Caco-2 (cell line): Measurements from ENCODE around the gene RTKN2. TPM values are rescaled to one million over a fixed set of nuclear protein-coding genes. Genes with fewer than 3 reads are reported as not detected.

Experiments
- BruUV-seq: library from RNA; stranded (reverse); fragments of 400-500 nt; replicated peaks from 2 replicates; lab custom pipeline; 2021; lab: Mats Ljungman, UMichigan
- CTCF ChIA-PET: fragments of 300-600 bp; sonication (Branson Sonifier 250); formaldehyde crosslinking; loops from one replicate; lab custom pipeline; 2022; ENCODE audit warnings: antibody characterized with exemption; lab: Charles Lee
- POLR2A ChIA-PET: fragments of 300-600 bp; sonication (Branson Sonifier 250); formaldehyde crosslinking; loops from one replicate; lab custom pipeline; 2022; ENCODE audit warnings: antibody characterized with exemption; lab: Charles Lee
- DNase-seq, 2 experiments: peaks; one replicate each; pipeline versions ENCODE4 v3.0.0 to v3.0.0-alpha.2; 2020 to 2022
- H3K27me3 ChIP-seq: replicated peaks from 2 replicates; pipeline ENCODE4 v1.6.0; 2011; ENCODE audit warnings: low read length; ENCODE audit not compliant: control insufficient read depth, insufficient read depth
- H3K36me3 ChIP-seq: 2 replicates; pipeline ENCODE4 v1.5.1; 2011; ENCODE audit warnings: low read length; ENCODE audit not compliant: control insufficient read depth, insufficient read depth
- H3K4me1 ChIP-seq: fragments of 250-450 bp; sonication (Bioruptor Pico); 2 replicates; pipeline ENCODE4 v1.5.1; 2020; ENCODE audit warnings: mild to moderate bottlenecking
- H3K4me3 ChIP-seq: 2 replicates; pipeline ENCODE4 v1.5.1; 2011; ENCODE audit warnings: low read depth, mild to moderate bottlenecking, control low read depth, low read length
- H3K9me3 ChIP-seq: fragments of 250-450 bp; sonication (Bioruptor Pico); 2 replicates; pipeline ENCODE4 v1.5.1; 2020; ENCODE audit warnings: mild to moderate bottlenecking, moderate library complexity
- H3K27ac Mint-ChIP-seq: one replicate; pipeline ENCODE4 v1.8.0; 2022; ENCODE audit warnings: mixed read lengths; ENCODE audit not compliant: unreplicated experiment
- H3K27me3 Mint-ChIP-seq: one replicate; pipeline ENCODE4 v1.8.0; 2022; ENCODE audit warnings: mixed read lengths; ENCODE audit not compliant: insufficient read depth, unreplicated experiment
- H3K36me3 Mint-ChIP-seq: one replicate; pipeline ENCODE4 v1.8.0; 2022; ENCODE audit warnings: mild to moderate bottlenecking, mixed read lengths; ENCODE audit not compliant: insufficient read depth, unreplicated experiment
- H3K4me1 Mint-ChIP-seq: one replicate; pipeline ENCODE4 v1.8.0; 2022; ENCODE audit warnings: low read depth, mixed read lengths; ENCODE audit not compliant: unreplicated experiment
- H3K4me3 Mint-ChIP-seq: one replicate; pipeline ENCODE4 v1.8.0; 2022; ENCODE audit warnings: mild to moderate bottlenecking, moderate library complexity, mixed read lengths; ENCODE audit not compliant: unreplicated experiment
- H3K9me3 Mint-ChIP-seq: one replicate; pipeline ENCODE4 v1.8.0; 2022; ENCODE audit warnings: mixed read lengths; ENCODE audit not compliant: unreplicated experiment
- intact Hi-C: fragments of 100-400 bp; cut with micrococcal nuclease; formaldehyde crosslinking; loops from one replicate; pipeline ENCODE4 v1.10.0; 2022; ENCODE audit not compliant: unreplicated experiment
- total RNA-seq: library from RNA; stranded (reverse); gene quantifications from 2 replicates; pipeline ENCODE4 v1.2.3, GENCODE V29; 2022
- TF ChIP-seq, protein P1 (sequence below), 2 experiments: fragments of 200-600 bp in 1 of 2; IDR thresholded peaks; 1 replicate in 1 of 2; 2 replicates in 1 of 2; pipeline versions ENCODE4 v1.5.1 to v1.8.0; 2011 to 2022; ENCODE audit warnings: antibody characterized with exemption in 1 of 2, control low read depth in 1 of 2, inconsistent platforms in 1 of 2, low read depth in 1 of 2, low read length in 1 of 2, mild to moderate bottlenecking in 1 of 2, moderate library complexity in 1 of 2; ENCODE audit not compliant: insufficient read depth in 1 of 2, severe bottlenecking in 1 of 2, unreplicated experiment in 1 of 2

RTKN2 gene
- total RNA-seq, 1 experiment from 2014 or later: 37.1 TPM

DNA sequence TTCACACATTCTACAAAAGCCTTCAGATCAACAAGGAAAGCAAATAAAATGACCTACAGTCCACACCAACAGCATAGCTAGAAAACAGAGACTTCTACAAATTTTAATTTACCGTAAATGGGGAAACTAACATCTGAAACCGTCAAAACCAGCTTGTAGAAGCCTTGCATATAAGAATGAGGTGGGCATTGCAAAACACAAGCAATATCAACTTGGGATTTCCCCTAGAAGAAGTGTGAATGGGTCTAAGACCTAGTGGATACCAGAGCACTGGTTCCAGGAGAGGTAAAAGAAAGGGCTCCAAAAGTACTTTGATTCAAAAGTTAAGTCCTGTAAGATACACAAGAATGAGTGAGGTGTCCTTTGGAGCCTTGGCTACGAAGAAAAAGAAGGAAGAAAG lies 18.7 kb downstream of the RTKN2 start:
- Mint-ChIP-seq H3K9me3 (no peaks in the 10 kb centered on the region), H3K27ac (peak overlapping the region; percentile 20), H3K27me3 (no peaks in the 10 kb centered on the region), H3K4me3 (no peak overlapping the region), H3K4me1 (peaks cover 49% of the 10 kb centered on the region), H3K36me3 (peaks cover 14% of the 10 kb centered on the region)
- BruUV-seq: no TSS peak
- POLR2A ChIA-PET: no interaction called here
- DNase-seq: no peak
- intact Hi-C loops: loop anchor here (10.0 kb wide), 1 partner anchor 645 kb away; no protein-coding TSS in a partner anchor
- Histone ChIP-seq H3K27me3 (no peaks in the 10 kb centered on the region), H3K4me1 (peaks cover 28% of the 10 kb centered on the region), H3K36me3 (no peaks in the 10 kb centered on the region; the same call in 1 of the 2 replicates), H3K4me3 (no peak overlapping the region), H3K9me3 (no peaks in the 10 kb centered on the region)
- CTCF ChIA-PET: interaction anchor here (1.0 kb wide), 1 partner anchor 19 kb away, joined by 3 read pairs; the partner anchor contains the start of gene RTKN2
- TF ChIP-seq, protein P1, sequence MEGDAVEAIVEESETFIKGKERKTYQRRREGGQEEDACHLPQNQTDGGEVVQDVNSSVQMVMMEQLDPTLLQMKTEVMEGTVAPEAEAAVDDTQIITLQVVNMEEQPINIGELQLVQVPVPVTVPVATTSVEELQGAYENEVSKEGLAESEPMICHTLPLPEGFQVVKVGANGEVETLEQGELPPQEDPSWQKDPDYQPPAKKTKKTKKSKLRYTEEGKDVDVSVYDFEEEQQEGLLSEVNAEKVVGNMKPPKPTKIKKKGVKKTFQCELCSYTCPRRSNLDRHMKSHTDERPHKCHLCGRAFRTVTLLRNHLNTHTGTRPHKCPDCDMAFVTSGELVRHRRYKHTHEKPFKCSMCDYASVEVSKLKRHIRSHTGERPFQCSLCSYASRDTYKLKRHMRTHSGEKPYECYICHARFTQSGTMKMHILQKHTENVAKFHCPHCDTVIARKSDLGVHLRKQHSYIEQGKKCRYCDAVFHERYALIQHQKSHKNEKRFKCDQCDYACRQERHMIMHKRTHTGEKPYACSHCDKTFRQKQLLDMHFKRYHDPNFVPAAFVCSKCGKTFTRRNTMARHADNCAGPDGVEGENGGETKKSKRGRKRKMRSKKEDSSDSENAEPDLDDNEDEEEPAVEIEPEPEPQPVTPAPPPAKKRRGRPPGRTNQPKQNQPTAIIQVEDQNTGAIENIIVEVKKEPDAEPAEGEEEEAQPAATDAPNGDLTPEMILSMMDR (IDR thresholded peaks at IDR 0.05; ENCODE audit: insufficient read depth in 1 of 2, low read depth in 1 of 2, low read length in 1 of 2, severe bottlenecking in 1 of 2, unreplicated experiment in 1 of 2): no peak

DNA sequence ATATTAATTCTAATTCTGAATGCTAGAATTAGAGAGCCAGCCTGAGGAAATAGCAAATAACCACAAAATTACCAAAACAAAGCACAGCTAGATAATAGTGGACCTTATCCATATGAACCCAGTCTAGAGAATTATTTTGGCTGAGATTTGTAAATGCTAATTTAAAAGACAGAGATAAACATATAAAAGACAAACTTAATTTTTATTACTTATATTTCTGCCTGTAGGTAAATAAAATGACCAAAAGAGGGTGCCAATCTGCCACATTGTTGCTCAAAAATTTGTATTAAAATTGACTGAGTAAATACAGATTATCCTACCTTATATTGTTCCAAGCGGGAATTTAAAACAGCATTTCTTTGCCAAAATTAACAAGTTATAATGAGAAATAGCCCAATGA lies 20.2 kb downstream of the RTKN2 start:
- H3K27ac Mint-ChIP-seq: no peak overlapping the region
- TF ChIP-seq, protein P1 (IDR thresholded peaks at IDR 0.05; ENCODE audit: insufficient read depth in 1 of 2, low read depth in 1 of 2, low read length in 1 of 2, severe bottlenecking in 1 of 2, unreplicated experiment in 1 of 2): no peak
- no peaks in the 10 kb centered on the region for H3K27me3 Mint-ChIP-seq
- ChIA-PET POLR2A (no interaction called here), CTCF (interaction anchor here (0.6 kb wide), 1 partner anchor 411 kb away, joined by 3 read pairs; no protein-coding TSS in a partner anchor)
- H3K36me3 Mint-ChIP-seq: peaks cover 5% of the 10 kb centered on the region
- H3K4me1 ChIP-seq: peaks cover 43% of the 10 kb centered on the region
- no TSS peak for BruUV-seq
- DNase-seq: no peak
- intact Hi-C loops: loop anchor here (10.0 kb wide), 1 partner anchor 644 kb away; no protein-coding TSS in a partner anchor
- no peaks in the 10 kb centered on the region; the same call in 1 of the 2 replicates for H3K36me3 ChIP-seq
- H3K9me3 ChIP-seq: no peaks in the 10 kb centered on the region
- peaks cover 59% of the 10 kb centered on the region for H3K4me1 Mint-ChIP-seq
- no peak overlapping the region for H3K4me3 ChIP-seq
- H3K4me3 Mint-ChIP-seq: no peak overlapping the region
- H3K27me3 ChIP-seq: no peaks in the 10 kb centered on the region
- no peaks in the 10 kb centered on the region for H3K9me3 Mint-ChIP-seq

GRCh38 chr10:62244785-62245467 lies 23.7 kb downstream of the RTKN2 start:
- POLR2A ChIA-PET: no interaction called here
- peaks cover 25% of the 10 kb centered on the region for H3K4me1 ChIP-seq
- BruUV-seq: no TSS peak
- H3K36me3 Mint-ChIP-seq: peaks cover 2% of the 10 kb centered on the region
- H3K9me3 Mint-ChIP-seq: no peaks in the 10 kb centered on the region
- DNase-seq: peak; percentile 70 to 82
- intact Hi-C loops: loop anchor here (1.0 to 10.0 kb wide), 10 partner anchors 98 to 640 kb away; no protein-coding TSS in a partner anchor
- CTCF ChIA-PET: interaction anchor here (0.6 to 1.8 kb wide), 22 partner anchors 10 to 494 kb away, joined by 3 to 58 read pairs (median 4); partner anchors contain the start of gene RTKN2
- no peaks in the 10 kb centered on the region for H3K36me3 ChIP-seq
- H3K27me3 ChIP-seq: no peaks in the 10 kb centered on the region
- TF ChIP-seq, protein P1 (IDR thresholded peaks at IDR 0.05; ENCODE audit: insufficient read depth in 1 of 2, low read depth in 1 of 2, low read length in 1 of 2, severe bottlenecking in 1 of 2, unreplicated experiment in 1 of 2): peak; percentile 95 to 98
- no peaks in the 10 kb centered on the region for H3K9me3 ChIP-seq
- H3K27ac Mint-ChIP-seq: peak overlapping the region; percentile 33
- H3K4me3 Mint-ChIP-seq: no peak overlapping the region
- H3K4me1 Mint-ChIP-seq: peaks cover 39% of the 10 kb centered on the region
- no peak overlapping the region for H3K4me3 ChIP-seq
- H3K27me3 Mint-ChIP-seq: no peaks in the 10 kb centered on the region
